SK-N-SH (cell line): ENCODE measurements around the gene ERVH48-1. TPM values are rescaled to one million over a fixed set of nuclear protein-coding genes. Genes with fewer than 3 reads are reported as not detected.

Experiments
- CTCF ChIA-PET: fragments of 300-600, 350-600 bp; formaldehyde crosslinking; extraction: SDS; loops from one replicate; lab custom pipeline; 2021; lab: Yijun Ruan, JAX
- POLR2A ChIA-PET: fragments of 350-600 bp; sonication (Branson Sonifier 250); formaldehyde crosslinking; extraction: SDS; loops from one replicate; lab custom pipeline; 2020; ENCODE audit warnings: antibody characterized with exemption, inconsistent platforms; lab: Yijun Ruan, JAX
- DNase-seq: peaks from one replicate; pipeline ENCODE4 v3.0.0; 2012
- H2AFZ ChIP-seq: fragments of 200-600 bp; sonication (generic); 2 replicates; pipeline ENCODE4 v1.8.1; 2016; ENCODE audit warnings: antibody characterized with exemption, mild to moderate bottlenecking, low read depth
- H3F3A ChIP-seq: fragments of 200-600 bp; sonication (generic); replicated peaks from 2 replicates; pipeline ENCODE3; 2016; ENCODE audit warnings: antibody characterized with exemption, mild to moderate bottlenecking; ENCODE audit not compliant: insufficient read depth
- H3K27ac ChIP-seq, 2 experiments: fragments of 200-500 bp in 1 of 2; fragments of 200-600 bp in 1 of 2; sonication (Bioruptor generic) in 1 of 2; sonication (generic), shearing (Covaris generic) in 1 of 2; 2 replicates each; pipeline versions ENCODE4 v1.5.1 to v1.6.1; 2014 to 2016; ENCODE audit warnings: low read depth in 2 of 2, inconsistent platforms in 1 of 2, low read length in 1 of 2, mild to moderate bottlenecking in 1 of 2, mixed read lengths in 1 of 2
- H3K27me3 ChIP-seq: fragments of 200-600 bp; sonication (generic), shearing (Covaris generic); 2 replicates; pipeline ENCODE4 v1.6.1; 2016; ENCODE audit warnings: mixed run types; ENCODE audit not compliant: insufficient read depth
- H3K36me3 ChIP-seq, 2 experiments: fragments of 200-500 bp in 1 of 2; fragments of 200-600 bp in 1 of 2; sonication (Bioruptor generic) in 1 of 2; sonication (generic) in 1 of 2; replicated peaks in 1 of 2; 2 replicates each; pipeline versions ENCODE3 to v1.5.1; 2014 to 2016; ENCODE audit warnings: low read length in 1 of 2, mild to moderate bottlenecking in 1 of 2; ENCODE audit not compliant: insufficient read depth in 2 of 2, control insufficient read depth in 1 of 2
- H3K4me1 ChIP-seq, 2 experiments: fragments of 200-500 bp in 1 of 2; fragments of 200-600 bp in 1 of 2; sonication (Bioruptor generic) in 1 of 2; sonication (generic), shearing (Covaris generic) in 1 of 2; 2 replicates each; pipeline versions ENCODE4 v1.5.1 to v1.6.1; 2014 to 2016; ENCODE audit warnings: low read depth in 1 of 2, low read length in 1 of 2, mixed run types in 1 of 2; ENCODE audit not compliant: insufficient read depth in 2 of 2, control insufficient read depth in 1 of 2
- H3K4me2 ChIP-seq: fragments of 200-600 bp; sonication (generic), shearing (Covaris generic); 2 replicates; pipeline ENCODE4 v1.6.1; 2017; ENCODE audit warnings: mixed run types
- H3K4me3 ChIP-seq, 2 experiments: fragments of 200-500 bp in 1 of 2; fragments of 200-600 bp in 1 of 2; sonication (Bioruptor generic) in 1 of 2; sonication (generic), shearing (Covaris generic) in 1 of 2; 2 replicates each; pipeline versions ENCODE4 v1.5.1 to v1.8.1; 2014 to 2016; ENCODE audit warnings: low read depth in 2 of 2, inconsistent platforms in 1 of 2, low read length in 1 of 2, mild to moderate bottlenecking in 1 of 2, mixed read lengths in 1 of 2, moderate library complexity in 1 of 2
- H3K79me2 ChIP-seq: fragments of 200-600 bp; sonication (generic); 2 replicates; pipeline ENCODE4 v1.8.1; 2017; ENCODE audit warnings: mild to moderate bottlenecking; ENCODE audit not compliant: insufficient read depth
- H3K9ac ChIP-seq: fragments of 200-600 bp; sonication (generic); 2 replicates; pipeline ENCODE4 v1.6.1; 2017; ENCODE audit warnings: mixed run types
- H3K9me2 ChIP-seq: fragments of 200-600 bp; sonication (generic); 2 replicates; pipeline ENCODE4 v1.6.1; 2017; ENCODE audit warnings: mixed run types
- H3K9me3 ChIP-seq: fragments of 200-600 bp; sonication (generic); 2 replicates; pipeline ENCODE4 v1.6.1; 2017; ENCODE audit warnings: mixed run types, mild to moderate bottlenecking, moderate library complexity
- H4K20me1 ChIP-seq: fragments of 200-600 bp; sonication (generic); 2 replicates; pipeline ENCODE4 v1.6.1; 2017; ENCODE audit warnings: mild to moderate bottlenecking, mixed run types; ENCODE audit not compliant: insufficient read depth
- ELF1 ChIP-seq: IDR thresholded peaks from 2 replicates; pipeline ENCODE4 v1.4.0; 2012
- FOSL2 ChIP-seq: IDR thresholded peaks from 2 replicates; pipeline ENCODE4 v1.4.0; 2012; ENCODE audit warnings: low read depth, mild to moderate bottlenecking, moderate library complexity, borderline replicate concordance
- FOXJ3 ChIP-seq: sonication (generic); formaldehyde crosslinking; IDR thresholded peaks from 2 replicates; pipeline ENCODE4 v1.5.1; 2020; ENCODE audit warnings: mild to moderate bottlenecking, missing genetic modification reagents
- MEF2A ChIP-seq: IDR thresholded peaks from 2 replicates; pipeline ENCODE4 v1.4.0; 2012; ENCODE audit warnings: low read depth, borderline replicate concordance
- MXI1 ChIP-seq: IDR thresholded peaks from 2 replicates; pipeline ENCODE4 v1.6.1; 2012; ENCODE audit warnings: mild to moderate bottlenecking, low read depth, low read length, improper control_type of control experiment
- NRF1 ChIP-seq: IDR thresholded peaks from 2 replicates; pipeline ENCODE4 v1.6.1; 2012; ENCODE audit warnings: low read depth, mild to moderate bottlenecking, low read length
- SIN3A ChIP-seq: IDR thresholded peaks from 2 replicates; pipeline ENCODE4 v1.6.1; 2012; ENCODE audit warnings: low read depth, mild to moderate bottlenecking, low read length, moderate library complexity, borderline replicate concordance
- SMC3 ChIP-seq: IDR thresholded peaks from 2 replicates; pipeline ENCODE4 v1.6.1; 2012; ENCODE audit warnings: low read depth, low read length, improper control_type of control experiment
- TAF1 ChIP-seq: IDR thresholded peaks from 2 replicates; pipeline ENCODE4 v1.6.1; 2012; ENCODE audit warnings: low read depth, mild to moderate bottlenecking, low read length, moderate library complexity, borderline replicate concordance
- TEAD4 ChIP-seq: IDR thresholded peaks from 2 replicates; pipeline ENCODE4 v1.4.0; 2012; ENCODE audit warnings: mild to moderate bottlenecking, borderline replicate concordance; ENCODE audit not compliant: insufficient read depth
- WGBS: methylation state at CpG from one replicate; pipeline ENCODE4 v1.1.6; 2017; ENCODE audit warnings: low lambda C conversion rate; 5-methylcytosine and 5-hydroxymethylcytosine counted together
- polyA plus RNA-seq, 3 experiments: library from polyadenylated mRNA; depleted of rRNA; stranded (reverse); fragments of >200 nt; gene quantifications; 2 replicates each; pipeline ENCODE4 v1.2.3, GENCODE V29; 2012
- TF ChIP-seq, protein P1 (sequence below): IDR thresholded peaks from 2 replicates; pipeline ENCODE4 v1.6.1; 2012; ENCODE audit warnings: mild to moderate bottlenecking, low read depth, low read length, moderate library complexity
- TF ChIP-seq, protein P2 (sequence below): IDR thresholded peaks from 2 replicates; pipeline ENCODE4 v1.4.0; 2012; ENCODE audit warnings: low read depth, borderline replicate concordance

ERVH48-1 gene
- polyA plus RNA-seq, 1 of the 3 experiments (the other 2 are of a cell fraction): not detected

DNA sequence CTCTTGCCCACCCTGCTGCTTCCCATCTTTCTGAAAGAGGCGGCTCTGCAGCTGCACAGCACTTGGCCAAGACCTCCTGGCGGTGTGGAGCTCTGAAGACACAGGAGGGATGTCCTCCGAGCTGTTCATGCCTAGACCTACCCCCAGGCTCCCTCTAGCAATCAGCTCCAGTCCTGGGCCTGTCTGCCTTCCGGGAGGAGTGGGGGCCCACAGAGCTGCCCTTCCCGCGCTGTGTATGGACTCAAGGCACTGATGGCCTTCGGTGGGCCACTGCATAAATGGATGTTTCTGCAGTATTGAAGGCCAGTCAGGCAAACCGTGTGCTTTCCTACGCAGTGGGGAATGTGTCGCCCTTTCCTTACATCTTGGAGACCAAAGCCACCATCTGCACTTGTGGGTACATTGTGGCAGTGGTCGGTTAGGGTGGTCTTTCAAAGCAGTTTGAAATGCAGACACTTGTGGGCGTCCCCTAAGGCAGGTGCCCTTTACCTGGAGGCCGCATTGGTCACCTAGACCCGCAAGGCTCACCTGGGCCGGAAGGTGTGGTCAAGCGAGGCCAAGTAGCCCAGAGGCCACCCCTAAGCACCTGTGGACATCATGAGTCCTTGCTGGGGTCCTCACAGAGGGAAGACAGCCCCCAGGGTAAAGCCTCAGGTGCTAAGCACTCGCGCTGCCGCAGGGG is 48.0 kb upstream of the ERVH48-1 start (continued):
- TF ChIP-seq, protein P1, sequence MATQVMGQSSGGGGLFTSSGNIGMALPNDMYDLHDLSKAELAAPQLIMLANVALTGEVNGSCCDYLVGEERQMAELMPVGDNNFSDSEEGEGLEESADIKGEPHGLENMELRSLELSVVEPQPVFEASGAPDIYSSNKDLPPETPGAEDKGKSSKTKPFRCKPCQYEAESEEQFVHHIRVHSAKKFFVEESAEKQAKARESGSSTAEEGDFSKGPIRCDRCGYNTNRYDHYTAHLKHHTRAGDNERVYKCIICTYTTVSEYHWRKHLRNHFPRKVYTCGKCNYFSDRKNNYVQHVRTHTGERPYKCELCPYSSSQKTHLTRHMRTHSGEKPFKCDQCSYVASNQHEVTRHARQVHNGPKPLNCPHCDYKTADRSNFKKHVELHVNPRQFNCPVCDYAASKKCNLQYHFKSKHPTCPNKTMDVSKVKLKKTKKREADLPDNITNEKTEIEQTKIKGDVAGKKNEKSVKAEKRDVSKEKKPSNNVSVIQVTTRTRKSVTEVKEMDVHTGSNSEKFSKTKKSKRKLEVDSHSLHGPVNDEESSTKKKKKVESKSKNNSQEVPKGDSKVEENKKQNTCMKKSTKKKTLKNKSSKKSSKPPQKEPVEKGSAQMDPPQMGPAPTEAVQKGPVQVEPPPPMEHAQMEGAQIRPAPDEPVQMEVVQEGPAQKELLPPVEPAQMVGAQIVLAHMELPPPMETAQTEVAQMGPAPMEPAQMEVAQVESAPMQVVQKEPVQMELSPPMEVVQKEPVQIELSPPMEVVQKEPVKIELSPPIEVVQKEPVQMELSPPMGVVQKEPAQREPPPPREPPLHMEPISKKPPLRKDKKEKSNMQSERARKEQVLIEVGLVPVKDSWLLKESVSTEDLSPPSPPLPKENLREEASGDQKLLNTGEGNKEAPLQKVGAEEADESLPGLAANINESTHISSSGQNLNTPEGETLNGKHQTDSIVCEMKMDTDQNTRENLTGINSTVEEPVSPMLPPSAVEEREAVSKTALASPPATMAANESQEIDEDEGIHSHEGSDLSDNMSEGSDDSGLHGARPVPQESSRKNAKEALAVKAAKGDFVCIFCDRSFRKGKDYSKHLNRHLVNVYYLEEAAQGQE: no peak
- no peak for TF ChIP-seq TEAD4
- TF ChIP-seq FOXJ3 (CRISPR knock-in tag): no peak
- no peak for TF ChIP-seq MXI1

DNA sequence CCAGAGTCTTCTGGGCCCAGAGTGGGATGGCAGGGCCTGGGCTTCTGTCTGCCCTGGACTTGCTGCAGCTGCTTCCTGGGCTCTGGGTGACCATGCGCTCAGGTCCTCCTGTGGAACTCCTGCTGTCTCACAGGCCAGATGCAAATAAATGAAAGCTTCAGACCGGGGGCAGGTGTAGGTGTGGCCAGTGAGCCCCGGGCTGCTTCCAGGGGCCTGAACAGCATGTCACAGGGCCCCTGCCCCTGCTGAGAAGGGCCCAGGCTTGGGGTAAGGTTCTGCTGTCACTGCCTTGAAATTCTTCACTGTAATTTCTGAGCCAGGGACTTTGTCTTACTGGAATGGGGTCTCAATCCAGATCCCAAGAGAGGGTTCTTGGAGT is 46.5 kb upstream of the ERVH48-1 start:
- Histone ChIP-seq H3K9ac (no peak overlapping the region), H4K20me1 (no peaks in the 10 kb centered on the region), H3K4me1 (peaks cover 0 to 9% of the 10 kb centered on the region in 2 experiments; a peak in 1 of 4 replicates), H3K79me2 (peaks cover 14% of the 10 kb centered on the region), H3K9me2 (no peaks in the 10 kb centered on the region), H3K27ac (no peak overlapping the region), H3K36me3 (peaks cover 0 to 4% of the 10 kb centered on the region in 2 experiments), H3K9me3 (0 out of 2 replicates have a peak, but pooled peaks cover under 1% of the 10 kb centered on the region), H3F3A (peaks cover 3% of the 10 kb centered on the region), H3K4me2 (no peak overlapping the region), H3K27me3 (no peaks in the 10 kb centered on the region), H2AFZ (no peak overlapping the region), H3K4me3 (no peak overlapping the region)
- ChIA-PET POLR2A (no interaction called here), CTCF (no interaction called here)
- DNase-seq: no peak
- TF ChIP-seq MEF2A (no peak), SMC3 (no peak), MXI1 (no peak), ELF1 (no peak), SIN3A (no peak), TAF1 (no peak), FOSL2 (no peak), NRF1 (no peak), TEAD4 (no peak)
- TF ChIP-seq, protein P2, sequence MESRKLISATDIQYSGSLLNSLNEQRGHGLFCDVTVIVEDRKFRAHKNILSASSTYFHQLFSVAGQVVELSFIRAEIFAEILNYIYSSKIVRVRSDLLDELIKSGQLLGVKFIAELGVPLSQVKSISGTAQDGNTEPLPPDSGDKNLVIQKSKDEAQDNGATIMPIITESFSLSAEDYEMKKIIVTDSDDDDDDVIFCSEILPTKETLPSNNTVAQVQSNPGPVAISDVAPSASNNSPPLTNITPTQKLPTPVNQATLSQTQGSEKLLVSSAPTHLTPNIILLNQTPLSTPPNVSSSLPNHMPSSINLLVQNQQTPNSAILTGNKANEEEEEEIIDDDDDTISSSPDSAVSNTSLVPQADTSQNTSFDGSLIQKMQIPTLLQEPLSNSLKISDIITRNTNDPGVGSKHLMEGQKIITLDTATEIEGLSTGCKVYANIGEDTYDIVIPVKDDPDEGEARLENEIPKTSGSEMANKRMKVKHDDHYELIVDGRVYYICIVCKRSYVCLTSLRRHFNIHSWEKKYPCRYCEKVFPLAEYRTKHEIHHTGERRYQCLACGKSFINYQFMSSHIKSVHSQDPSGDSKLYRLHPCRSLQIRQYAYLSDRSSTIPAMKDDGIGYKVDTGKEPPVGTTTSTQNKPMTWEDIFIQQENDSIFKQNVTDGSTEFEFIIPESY: no peak
- WGBS: 40% methylated on average over 1 of the region's 3 CpGs
